OCI-LY7 (cell line): Measurements from ENCODE around the gene DAPK2. TPM values are rescaled to one million over a fixed set of nuclear protein-coding genes. Genes with fewer than 3 reads are reported as not detected.

ENCODE experiments used
- BruUV-seq: library from RNA; stranded (reverse); fragments of 400-500 nt; replicated peaks from 2 replicates; lab custom pipeline; 2021; lab: Mats Ljungman, UMichigan
- CTCF ChIA-PET: fragments of 300-600 bp; sonication (Branson Sonifier 250); formaldehyde crosslinking; loops from one replicate; lab custom pipeline; 2022; ENCODE audit warnings: antibody characterized with exemption; ENCODE audit not compliant: unreplicated experiment; lab: Charles Lee
- POLR2A ChIA-PET: fragments of 300-600 bp; sonication (Branson Sonifier 250); formaldehyde crosslinking; loops from one replicate; lab custom pipeline; 2022; ENCODE audit warnings: antibody characterized with exemption; lab: Charles Lee
- DNase-seq: peaks from one replicate; pipeline ENCODE4 v3.0.0-alpha.2; 2015; ENCODE audit warnings: low spot score
- H2AFZ ChIP-seq: fragments of 200-600 bp; sonication (generic), shearing (Covaris generic); 2 replicates; pipeline ENCODE4 v1.6.1; 2014; ENCODE audit warnings: mild to moderate bottlenecking, antibody characterized with exemption, low read length, moderate library complexity
- H3K27ac ChIP-seq: fragments of 200-600 bp; sonication (generic); 2 replicates; pipeline ENCODE4 v1.5.1; 2014; ENCODE audit warnings: mixed run types, low read depth, mild to moderate bottlenecking, moderate library complexity, low read length, inconsistent platforms; ENCODE audit not compliant: poor library complexity, severe bottlenecking
- H3K36me3 ChIP-seq: fragments of 200-600 bp; sonication (generic); 2 replicates; pipeline ENCODE4 v1.6.1; 2014; ENCODE audit warnings: mild to moderate bottlenecking, antibody characterized with exemption, low read length, moderate library complexity, mixed read lengths; ENCODE audit not compliant: insufficient read depth
- H3K4me1 ChIP-seq: fragments of 200-600 bp; sonication (generic); 2 replicates; pipeline ENCODE4 v1.5.1; 2014; ENCODE audit warnings: mild to moderate bottlenecking, low read length; ENCODE audit not compliant: insufficient read depth, poor library complexity, severe bottlenecking
- H3K4me2 ChIP-seq: fragments of 200-600 bp; sonication (generic); 2 replicates; pipeline ENCODE4 v1.6.1; 2014; ENCODE audit warnings: mild to moderate bottlenecking, low read length
- H3K4me3 ChIP-seq: fragments of 200-600 bp; sonication (generic); 2 replicates; pipeline ENCODE4 v1.5.1; 2014; ENCODE audit warnings: mild to moderate bottlenecking, low read depth, low read length; ENCODE audit not compliant: poor library complexity, severe bottlenecking
- H3K79me2 ChIP-seq: fragments of 200-600 bp; sonication (generic); 2 replicates; pipeline ENCODE4 v1.6.1; 2016; ENCODE audit warnings: low read depth, mild to moderate bottlenecking, low read length, moderate library complexity, mixed read lengths; ENCODE audit not compliant: insufficient read depth
- H3K9me2 ChIP-seq: fragments of 200-600 bp; sonication (generic); 2 replicates; pipeline ENCODE4 v1.6.1; 2016; ENCODE audit warnings: mild to moderate bottlenecking, low read length, mixed read lengths; ENCODE audit not compliant: insufficient read depth
- H3K9me3 ChIP-seq: fragments of 200-600 bp; sonication (generic); 2 replicates; pipeline ENCODE4 v1.6.1; 2014; ENCODE audit warnings: mild to moderate bottlenecking, mixed run types, low read length, mixed read lengths
- H4K20me1 ChIP-seq: fragments of 200-600 bp; sonication (generic); 2 replicates; pipeline ENCODE4 v1.6.1; 2014; ENCODE audit warnings: mild to moderate bottlenecking, antibody characterized with exemption, low read length, moderate library complexity, mixed read lengths; ENCODE audit not compliant: insufficient read depth
- EZH2phosphoT487 ChIP-seq: fragments of 200-600 bp; sonication (generic); IDR thresholded peaks from 2 replicates; pipeline ENCODE4 v1.6.1; 2018; ENCODE audit warnings: low read depth, borderline replicate concordance, mild to moderate bottlenecking, mixed run types, antibody characterized with exemption, low read length, moderate library complexity, mixed read lengths
- intact Hi-C: fragments of 100-400 bp; cut with micrococcal nuclease; formaldehyde crosslinking; loops from one replicate; pipeline ENCODE4 v1.10.0; 2022; ENCODE audit not compliant: unreplicated experiment
- total RNA-seq, 2 experiments: library from RNA; depleted of rRNA in 1 of 2; stranded (reverse); fragments of >200 nt in 1 of 2; shearing (Covaris generic) in 1 of 2; gene quantifications; 2 replicates each; pipeline ENCODE4 v1.2.3, GENCODE V29; 2014 to 2022
- TF ChIP-seq, protein P1 (sequence below): fragments of 200-600 bp; sonication (generic); conservative IDR thresholded peaks from 2 replicates; pipeline ENCODE4 v1.5.1; 2014; ENCODE audit warnings: mild to moderate bottlenecking, antibody characterized with exemption, low read length, moderate library complexity, mixed read lengths

The DAPK2 gene
- total RNA-seq, 2 experiments from 2014 or later: 0.36 to 1.2 TPM

GRCh38 chr15:63892794-63893441 is 153.4 kb downstream of the DAPK2 start:
- Histone ChIP-seq H3K27ac (no peak overlapping the region), H3K4me3 (no peak overlapping the region), H3K4me2 (no peak overlapping the region), H3K9me2 (no peaks in the 10 kb centered on the region), H3K9me3 (no peaks in the 10 kb centered on the region), H2AFZ (no peak overlapping the region), H3K79me2 (no peaks in the 10 kb centered on the region), H3K36me3 (no peaks in the 10 kb centered on the region), H4K20me1 (no peaks in the 10 kb centered on the region), H3K4me1 (peaks cover 26% of the 10 kb centered on the region)
- POLR2A ChIA-PET: no interaction called here
- no peak for DNase-seq
- no TSS peak for BruUV-seq
- CTCF ChIA-PET: no interaction called here
- TF ChIP-seq EZH2phosphoT487: no peak
- TF ChIP-seq, protein P1, sequence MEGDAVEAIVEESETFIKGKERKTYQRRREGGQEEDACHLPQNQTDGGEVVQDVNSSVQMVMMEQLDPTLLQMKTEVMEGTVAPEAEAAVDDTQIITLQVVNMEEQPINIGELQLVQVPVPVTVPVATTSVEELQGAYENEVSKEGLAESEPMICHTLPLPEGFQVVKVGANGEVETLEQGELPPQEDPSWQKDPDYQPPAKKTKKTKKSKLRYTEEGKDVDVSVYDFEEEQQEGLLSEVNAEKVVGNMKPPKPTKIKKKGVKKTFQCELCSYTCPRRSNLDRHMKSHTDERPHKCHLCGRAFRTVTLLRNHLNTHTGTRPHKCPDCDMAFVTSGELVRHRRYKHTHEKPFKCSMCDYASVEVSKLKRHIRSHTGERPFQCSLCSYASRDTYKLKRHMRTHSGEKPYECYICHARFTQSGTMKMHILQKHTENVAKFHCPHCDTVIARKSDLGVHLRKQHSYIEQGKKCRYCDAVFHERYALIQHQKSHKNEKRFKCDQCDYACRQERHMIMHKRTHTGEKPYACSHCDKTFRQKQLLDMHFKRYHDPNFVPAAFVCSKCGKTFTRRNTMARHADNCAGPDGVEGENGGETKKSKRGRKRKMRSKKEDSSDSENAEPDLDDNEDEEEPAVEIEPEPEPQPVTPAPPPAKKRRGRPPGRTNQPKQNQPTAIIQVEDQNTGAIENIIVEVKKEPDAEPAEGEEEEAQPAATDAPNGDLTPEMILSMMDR: no peak
- intact Hi-C loops: loop anchor here (10.0 kb wide), 1 partner anchor 428 kb away; no protein-coding TSS in a partner anchor

- TF ChIP-seq, protein P1: no peak
- TF ChIP-seq EZH2phosphoT487: no peak
- intact Hi-C loops: loop anchor here (1.0 to 10.0 kb wide), 5 partner anchors 59 to 427 kb away; partner anchors contain the start of gene HERC1
- no peaks in the 10 kb centered on the region for H4K20me1 ChIP-seq
- ChIA-PET POLR2A (interaction anchor here (0.6 kb wide), 1 partner anchor 426 kb away, joined by 4 read pairs; no protein-coding TSS in a partner anchor), CTCF (interaction anchor here (1.0 kb wide), 1 partner anchor 119 kb away, joined by 4 read pairs; no protein-coding TSS in a partner anchor)
- no TSS peak for BruUV-seq
- no peak overlapping the region for H3K4me2 ChIP-seq
- no peaks in the 10 kb centered on the region for H3K9me3 ChIP-seq
- no peak overlapping the region for H3K27ac ChIP-seq
- no peak for DNase-seq
- no peak overlapping the region for H3K4me3 ChIP-seq
- no peak overlapping the region for H2AFZ ChIP-seq
- no peaks in the 10 kb centered on the region for H3K9me2 ChIP-seq
- H3K4me1 ChIP-seq: peaks cover 25% of the 10 kb centered on the region
- no peaks in the 10 kb centered on the region for H3K79me2 ChIP-seq
- H3K36me3 ChIP-seq: no peaks in the 10 kb centered on the region
These were observed 154.5 kb downstream of the DAPK2 start for GRCh38 chr15:63891768-63892133.
